Fibroblast of lung (primary cell): Measurements from ENCODE around the gene BEND3.

Source experiments
- CTCF ChIP-seq, 2 donors: IDR thresholded peaks in 1 of 2; conservative IDR thresholded peaks in 1 of 2; 1 replicate in 1 of 2; 2 replicates in 1 of 2; pipeline ENCODE4 v1.5.1; 2011 to 2012; ENCODE audit warnings: low read length in 2 of 2, control low read depth in 1 of 2, inconsistent platforms in 1 of 2, low read depth in 1 of 2, mild to moderate bottlenecking in 1 of 2
- EZH2 ChIP-seq: IDR thresholded peaks from 2 replicates; pipeline ENCODE4 v1.5.1; 2012; ENCODE audit warnings: low read length, control low read depth, mild to moderate bottlenecking; ENCODE audit errors: missing control alignments

- TF ChIP-seq CTCF (conservative IDR thresholded peaks at IDR 0.05 in 1 of 2, IDR thresholded peaks at IDR 0.05 in 1 of 2; ENCODE audit: low read depth in 1 of 2, low read length in 2 of 2) (no peak), EZH2 (no peak)
These were observed 5.1 kb downstream of the BEND3 start for GRCh38 chr6:107110200-107110599.
